Measurements from ENCODE around the gene ANKDD1A. TPM values are rescaled to one million over a fixed set of nuclear protein-coding genes. Genes with fewer than 3 reads are reported as not detected.

The ANKDD1A gene
- total RNA-seq, result 1 to 10 TPM in 3 of 4 donors, under 1 TPM in 1; 0.45 to 7.8 (median 2.4) TPM

DNA sequence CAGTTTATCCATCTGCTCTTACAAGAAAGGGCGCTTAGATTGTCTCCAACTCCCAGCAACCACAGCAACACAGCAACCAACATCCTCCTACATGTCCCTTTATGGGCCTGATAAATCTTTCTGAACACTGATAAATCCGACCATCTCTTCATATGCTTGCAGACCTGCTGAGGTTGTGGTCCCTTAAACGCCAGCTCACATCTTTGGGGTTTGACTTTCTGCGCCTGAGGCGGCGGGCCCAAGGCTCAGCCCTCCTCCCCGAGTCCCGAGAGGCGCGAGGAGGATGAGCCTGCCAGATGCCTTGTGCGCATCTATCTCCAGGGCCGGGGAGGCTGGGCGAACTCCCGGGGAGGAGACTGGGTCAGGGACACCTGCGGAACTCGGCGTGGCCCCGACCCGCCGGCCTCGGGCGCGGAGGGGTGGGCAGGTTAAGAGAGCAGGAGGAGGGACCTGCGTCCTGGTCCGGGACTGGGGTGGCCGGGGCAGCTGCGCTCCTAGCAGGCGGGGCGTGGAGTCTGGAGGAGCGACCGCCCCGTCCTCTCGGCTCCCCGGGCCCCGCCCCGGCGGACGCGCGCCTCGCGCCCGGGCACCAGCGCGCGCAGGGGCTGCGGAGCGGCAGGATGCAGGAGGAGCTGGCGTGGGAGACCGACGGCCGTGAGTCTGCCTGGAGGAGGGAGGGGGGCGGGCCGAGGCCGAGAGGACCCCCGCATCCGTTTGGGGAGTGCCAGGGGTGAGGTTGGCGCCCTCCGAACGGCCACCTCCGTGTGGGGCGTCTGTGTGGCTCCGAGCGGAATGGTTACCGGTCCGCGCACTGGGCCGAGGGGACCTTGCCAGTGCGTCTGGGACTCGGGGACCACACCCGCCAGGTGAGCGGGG lies at the start of gene ANKDD1A:
TSS of gene ANKDD1A (plus strand) at position 592 of the 876 bp plus-strand sequence. CDS start at position 621, 29 bp downstream.
- Histone ChIP-seq H3K36me3 (no peaks in the 10 kb centered on the region), H3K27me3 (no peaks in the 10 kb centered on the region), H3K27ac (peak within 1 kb of the TSS; percentile 1 to 73 (median 64)), H3K4me3 (peak within 1 kb of the TSS; percentile 38 to 71 (median 54)), H3K9me3 (no peaks in the 10 kb centered on the region), H3K4me1 (peaks cover 4 to 23% (median 12%) of the 10 kb centered on the region in 3 donors)
- TF ChIP-seq, protein P1, sequence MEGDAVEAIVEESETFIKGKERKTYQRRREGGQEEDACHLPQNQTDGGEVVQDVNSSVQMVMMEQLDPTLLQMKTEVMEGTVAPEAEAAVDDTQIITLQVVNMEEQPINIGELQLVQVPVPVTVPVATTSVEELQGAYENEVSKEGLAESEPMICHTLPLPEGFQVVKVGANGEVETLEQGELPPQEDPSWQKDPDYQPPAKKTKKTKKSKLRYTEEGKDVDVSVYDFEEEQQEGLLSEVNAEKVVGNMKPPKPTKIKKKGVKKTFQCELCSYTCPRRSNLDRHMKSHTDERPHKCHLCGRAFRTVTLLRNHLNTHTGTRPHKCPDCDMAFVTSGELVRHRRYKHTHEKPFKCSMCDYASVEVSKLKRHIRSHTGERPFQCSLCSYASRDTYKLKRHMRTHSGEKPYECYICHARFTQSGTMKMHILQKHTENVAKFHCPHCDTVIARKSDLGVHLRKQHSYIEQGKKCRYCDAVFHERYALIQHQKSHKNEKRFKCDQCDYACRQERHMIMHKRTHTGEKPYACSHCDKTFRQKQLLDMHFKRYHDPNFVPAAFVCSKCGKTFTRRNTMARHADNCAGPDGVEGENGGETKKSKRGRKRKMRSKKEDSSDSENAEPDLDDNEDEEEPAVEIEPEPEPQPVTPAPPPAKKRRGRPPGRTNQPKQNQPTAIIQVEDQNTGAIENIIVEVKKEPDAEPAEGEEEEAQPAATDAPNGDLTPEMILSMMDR (IDR thresholded peaks at IDR 0.05), result no peak
- peak in 1 of 4 donors; percentile 44 for TF ChIP-seq POLR2A (IDR thresholded peaks at IDR 0.05)
- intact Hi-C loops (cut with DNase I), result no loop called here
- DNase-seq, result no peak
- 22 to 30% methylated on average over 2 to 9 of the region's 72 CpGs for WGBS, 2 donors

DNA sequence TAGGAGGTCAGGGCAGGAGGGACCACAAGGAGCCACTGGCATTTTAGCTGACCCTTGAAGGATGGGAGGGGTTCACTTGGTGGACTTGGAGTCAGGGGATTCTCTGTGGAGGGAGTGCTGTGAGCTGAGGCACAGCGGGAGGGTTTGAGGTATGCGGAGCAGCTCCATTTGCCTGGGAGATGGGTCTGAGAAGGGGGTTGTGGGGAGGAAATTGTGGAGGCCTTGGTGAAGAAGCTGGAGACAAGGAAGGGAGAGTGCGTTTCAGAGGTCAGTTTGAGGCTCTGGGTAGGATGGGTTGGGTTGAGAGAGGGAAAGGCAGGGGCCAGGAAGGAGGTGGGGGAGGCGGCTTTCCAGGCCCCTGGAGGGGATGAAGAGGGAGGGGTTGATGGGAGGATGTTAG lies 49.7 kb upstream of the ANKDD1A start:
- intact Hi-C loops (cut with DNase I), result no loop called here
- no peak overlapping the region for H3K4me3 ChIP-seq
- DNase-seq, result no peak
- H3K36me3 ChIP-seq, result peaks cover 12 to 78% (median 22%) of the 10 kb centered on the region in 3 donors
- TF ChIP-seq, protein P1 (IDR thresholded peaks at IDR 0.05), result no peak
- TF ChIP-seq POLR2A (IDR thresholded peaks at IDR 0.05), result no peak
- H3K27me3 ChIP-seq, result no peaks in the 10 kb centered on the region
- 94% methylated on average over 4 of the region's 4 CpGs for WGBS, 2 donors
- peak overlapping the region in 3 of 4 donors; percentile 6 to 44 (median 33) for H3K27ac ChIP-seq
- peaks cover 18 to 81% (median 38%) of the 10 kb centered on the region in 3 donors for H3K4me1 ChIP-seq
- no peaks in the 10 kb centered on the region for H3K9me3 ChIP-seq

DNA sequence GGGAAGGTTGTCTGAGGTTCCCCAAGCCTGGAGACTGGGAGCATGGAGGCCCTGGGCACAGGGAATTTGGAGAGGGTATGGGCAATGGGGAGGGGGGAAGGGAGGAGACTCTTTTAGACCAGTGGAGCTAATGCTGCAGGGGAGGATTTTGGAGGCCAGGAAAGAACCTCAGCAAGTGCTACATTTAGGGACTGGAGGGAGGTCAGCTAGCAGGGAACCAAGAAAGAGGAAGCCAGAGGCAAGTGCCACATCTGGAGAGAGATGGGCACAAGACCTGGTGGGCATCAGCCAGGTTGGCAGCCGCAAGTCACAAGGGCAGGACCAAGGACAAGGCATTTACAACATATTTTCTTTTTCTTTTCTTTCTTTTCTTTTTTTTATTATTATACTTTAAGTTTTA lies 49.3 kb upstream of the ANKDD1A start:
- TF ChIP-seq, protein P1 (IDR thresholded peaks at IDR 0.05), result no peak
- no peak for TF ChIP-seq POLR2A (IDR thresholded peaks at IDR 0.05)
- no peak overlapping the region for H3K4me3 ChIP-seq
- peaks cover 14 to 81% (median 33%) of the 10 kb centered on the region in 3 donors for H3K4me1 ChIP-seq
- no peaks in the 10 kb centered on the region for H3K27me3 ChIP-seq
- no peak for DNase-seq
- peak overlapping the region in 2 of 4 donors; percentile 6 to 44 for H3K27ac ChIP-seq
- intact Hi-C loops (cut with DNase I), result no loop called here
- no peaks in the 10 kb centered on the region for H3K9me3 ChIP-seq
- WGBS, 2 donors, result 94% methylated on average over 1 of the region's 1 CpG
- H3K36me3 ChIP-seq, result peaks cover 12 to 82% (median 22%) of the 10 kb centered on the region in 3 donors

DNA sequence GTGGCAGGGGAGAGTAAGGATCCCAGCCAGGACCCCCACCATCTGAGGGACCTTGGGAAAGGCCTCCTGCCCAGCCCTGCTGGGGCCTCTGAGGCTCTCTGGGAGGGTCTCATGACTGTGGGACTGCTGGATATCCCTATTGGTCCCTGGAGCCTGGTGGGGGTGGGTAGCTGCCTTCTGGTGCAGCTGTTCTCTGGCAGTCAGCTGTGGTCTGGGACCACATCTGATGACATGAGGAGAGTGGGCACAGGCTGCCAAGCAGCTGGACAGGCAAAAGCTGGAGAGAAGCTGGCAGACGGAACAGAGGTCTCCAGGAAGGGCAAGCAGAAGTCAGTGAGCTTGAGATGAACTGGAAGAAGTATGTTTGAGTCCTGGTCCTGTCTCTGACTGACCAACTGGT lies 47.6 kb upstream of the ANKDD1A start:
- Histone ChIP-seq H3K27ac (peak overlapping the region in 3 of 4 donors; percentile 39 to 79 (median 59)), H3K27me3 (no peaks in the 10 kb centered on the region), H3K36me3 (peaks cover 12 to 89% (median 22%) of the 10 kb centered on the region in 3 donors), H3K4me1 (peaks cover 6 to 64% (median 17%) of the 10 kb centered on the region in 3 donors), H3K4me3 (no peak overlapping the region), H3K9me3 (no peaks in the 10 kb centered on the region)
- intact Hi-C loops (cut with DNase I), result no loop called here
- DNase-seq, result no peak
- 70 to 75% methylated on average over 1 of the region's 1 CpG for WGBS, 2 donors
- no peak for TF ChIP-seq POLR2A (IDR thresholded peaks at IDR 0.05)
- TF ChIP-seq, protein P1 (IDR thresholded peaks at IDR 0.05), result no peak

Measured in esophagus squamous epithelium (tissue), 5 donors.